NOMO-1 treated with dmso at 0.1 percent for 144 hours (cell line): ENCODE measurements around the gene SHKBP1.

Experiments
- DNase-seq: peaks from one replicate; lab custom pipeline; 2025; ENCODE audit not compliant: unreplicated experiment; lab: John Stamatoyannopoulos, UW

The SHKBP1 gene

GRCh38 chr19:40632311-40633036 is 55.8 kb downstream of the SHKBP1 start:
- no peak for DNase-seq

DNA sequence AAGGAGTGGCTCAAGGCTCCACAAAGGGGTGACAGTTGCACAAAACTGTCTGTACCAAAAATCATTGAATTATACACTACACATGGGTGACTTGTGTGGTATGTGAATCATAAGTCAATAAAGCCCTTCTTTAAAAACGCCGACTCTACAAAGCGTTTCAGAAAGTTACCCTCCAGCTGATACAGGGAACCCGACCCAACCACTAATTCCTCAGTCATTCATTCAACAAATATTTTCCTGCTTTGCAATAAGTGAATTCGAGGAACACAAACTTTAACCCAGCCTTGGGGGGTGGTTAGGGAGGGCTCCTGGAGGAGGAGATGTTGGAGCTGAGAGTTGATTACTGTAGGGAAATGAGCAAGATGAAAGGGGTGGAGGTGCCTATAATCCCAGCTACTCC is 56.5 kb downstream of the SHKBP1 start:
- no peak for DNase-seq

- DNase-seq, result no peak
These were observed 61.7 kb downstream of the SHKBP1 start for GRCh38 chr19:40638327-40638726.

DNA sequence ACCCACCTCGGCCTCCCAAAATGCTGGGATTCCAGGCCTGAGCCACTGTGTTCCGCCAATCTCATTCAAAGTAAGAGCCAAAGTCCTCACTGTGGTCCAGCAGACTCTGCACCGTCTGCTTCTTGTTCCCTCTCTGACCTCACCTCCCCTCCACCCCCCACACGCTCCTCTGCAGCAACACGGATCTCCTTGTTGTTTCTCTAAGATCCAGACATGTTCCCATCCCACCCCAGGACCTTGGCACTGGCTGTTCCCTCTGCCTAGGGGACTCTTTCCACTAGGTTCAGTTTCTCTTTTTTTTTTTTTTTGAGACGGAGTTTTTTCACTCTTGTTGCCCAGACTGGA is 62.9 kb downstream of the SHKBP1 start:
- DNase-seq, result no peak

DNA sequence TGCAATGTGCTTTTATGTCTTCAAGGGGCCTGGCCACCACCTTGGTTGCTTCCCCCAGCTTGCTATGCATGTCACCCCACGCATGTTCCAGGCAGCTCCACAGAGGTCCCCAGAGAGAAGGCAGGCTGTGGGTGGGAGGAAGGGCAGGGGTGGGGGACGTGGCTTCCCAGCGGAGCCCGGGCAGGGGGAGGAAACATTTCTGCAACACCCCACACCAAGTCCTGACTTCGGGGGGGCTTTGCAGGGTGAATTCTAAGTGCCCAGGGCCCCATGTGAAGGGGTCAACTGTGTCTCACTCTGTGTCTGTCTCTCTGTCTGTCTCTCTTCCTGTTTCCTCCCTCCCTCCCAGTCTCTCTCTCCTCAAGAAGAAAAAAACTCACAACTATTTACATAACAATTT is 64.1 kb downstream of the SHKBP1 start:
- no peak for DNase-seq
